Measurements from ENCODE around the gene LDB2. TPM values are rescaled to one million over a fixed set of nuclear protein-coding genes. Genes with fewer than 3 reads are reported as not detected.

LDB2 gene
- total and polyA plus RNA-seq, 2 experiments from 2014 or later = 48.6 to 80.1 TPM

GRCh38 chr4:16807355-16807754 lies 91.1 kb downstream of the LDB2 start (continued):
- no peak for TF ChIP-seq ZNF462 (CRISPR knock-in tag; IDR thresholded peaks at IDR 0.05)
- TF ChIP-seq JUNB (IDR thresholded peaks at IDR 0.05; ENCODE audit: unreplicated experiment) = no peak
- no peak for TF ChIP-seq NANOG (IDR thresholded peaks at IDR 0.05; ENCODE audit: borderline replicate concordance)
- no peak for TF ChIP-seq CREB1 (CRISPR knock-in tag; IDR thresholded peaks at IDR 0.05; ENCODE audit: low read depth)

- Mint-ChIP-seq H3K36me3 (ENCODE audit: low read depth) (peaks cover 47% of the 10 kb centered on the region), H3K27ac (no peak overlapping the region), H3K9me3 (peaks cover 5% of the 10 kb centered on the region; the same call in 2 of the 3 replicates), H3K27me3 (ENCODE audit: insufficient read depth, low read depth, poor library complexity) (no peaks in the 10 kb centered on the region), H3K4me1 (peaks cover 4% of the 10 kb centered on the region; the same call in 2 of the 3 replicates), H3K4me3 (no peak overlapping the region)
- Histone ChIP-seq H3F3A (replicated peaks; ENCODE audit: low read depth) (no peaks in the 10 kb centered on the region), H3K9me2 (ENCODE audit: insufficient read depth) (no peaks in the 10 kb centered on the region), H3K27me3 (ENCODE audit: insufficient read depth) (no peaks in the 10 kb centered on the region), H3K36me3 (ENCODE audit: insufficient read depth) (peaks cover 2% of the 10 kb centered on the region), H3K27ac (ENCODE audit: low read depth) (no peak overlapping the region), H3K4me1 (ENCODE audit: insufficient read depth) (no peaks in the 10 kb centered on the region), H4K20me1 (replicated peaks; ENCODE audit: insufficient read depth) (no peaks in the 10 kb centered on the region), H2AFZ (no peak overlapping the region), H3K79me2 (replicated peaks; ENCODE audit: insufficient read depth) (no peaks in the 10 kb centered on the region), H3K4me2 (no peak overlapping the region), H3K4me3 (no peak overlapping the region)
- ATAC-seq (no peak), DNase-seq (ENCODE audit: low spot score) (no peak)
- TF ChIP-seq EZH2 (IDR thresholded peaks at IDR 0.05; ENCODE audit: low read depth, unreplicated experiment) = no peak
- TF ChIP-seq REST (IDR thresholded peaks at IDR 0.05; ENCODE audit: unreplicated experiment) = no peak
- no peak for TF ChIP-seq ETS1 (IDR thresholded peaks at IDR 0.05)
- TF ChIP-seq CREB1 (CRISPR knock-in tag; IDR thresholded peaks at IDR 0.05; ENCODE audit: low read depth) = no peak
Observed at GRCh38 chr4:16804581-16804980, 93.9 kb downstream of the LDB2 start.
